RCC 7860 (cell line): ENCODE data around the gene FEM1B.
A peak's percentile ranks its signal among the peaks of the same experiment; 100 is the strongest.
"Not testable (repeated sequence)": the region's sequence is repeated elsewhere in the genome, so short reads cannot be mapped to it uniquely, and the experiment has no call there.

ENCODE experiments used
- DNase-seq: peaks from one replicate; pipeline ENCODE4 v3.0.0-alpha.2; 2015; ENCODE audit warnings: low spot score
- FAIRE-seq: peaks from 2 replicates; lab custom pipeline; 2012; peaks lifted over from hg19 to GRCh38; lab: Jason Lieb, UNC

The FEM1B gene

DNA sequence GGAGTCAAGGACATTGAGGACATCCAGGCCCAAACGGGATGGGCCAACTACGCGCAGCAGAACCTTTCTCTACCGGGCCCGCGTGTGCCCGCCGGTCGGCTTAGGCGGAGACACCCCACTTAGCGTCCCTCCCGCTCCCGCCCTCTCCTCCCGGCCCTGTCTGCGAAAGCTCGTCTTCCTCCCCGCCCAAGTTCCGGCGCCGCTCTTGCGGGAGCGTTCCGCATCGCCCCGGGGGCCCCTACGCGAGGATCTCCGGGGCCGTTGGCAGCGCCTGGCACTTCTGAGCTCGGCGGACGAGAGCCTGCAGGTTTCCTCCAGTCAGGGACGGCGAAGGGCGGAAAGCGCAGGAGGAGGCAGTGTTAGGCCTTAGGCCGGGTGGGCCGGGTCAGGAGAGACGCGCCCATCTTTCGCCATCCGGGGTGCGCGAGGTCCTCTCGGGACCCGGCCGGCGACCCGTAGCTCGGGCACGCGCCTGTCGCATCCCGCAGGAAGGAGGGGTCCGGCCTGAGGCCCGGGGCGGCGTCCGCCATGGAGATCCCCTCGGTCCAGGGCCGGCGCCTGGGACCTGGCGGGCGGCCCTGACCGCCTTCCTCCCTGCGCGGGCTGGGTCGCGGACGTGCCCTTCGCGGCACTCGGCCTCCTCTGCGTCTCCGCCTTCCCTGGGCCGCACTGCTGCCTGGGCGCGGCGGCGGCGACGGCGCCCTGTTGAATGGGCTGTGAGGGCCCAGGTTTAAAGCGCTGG, at the start of gene FEM1B:
Gene FEM1B (plus strand): TSS at position 143 of the 742 bp plus-strand sequence. CDS start 673 bp downstream, outside the sequence.
- no peak for FAIRE-seq

DNA sequence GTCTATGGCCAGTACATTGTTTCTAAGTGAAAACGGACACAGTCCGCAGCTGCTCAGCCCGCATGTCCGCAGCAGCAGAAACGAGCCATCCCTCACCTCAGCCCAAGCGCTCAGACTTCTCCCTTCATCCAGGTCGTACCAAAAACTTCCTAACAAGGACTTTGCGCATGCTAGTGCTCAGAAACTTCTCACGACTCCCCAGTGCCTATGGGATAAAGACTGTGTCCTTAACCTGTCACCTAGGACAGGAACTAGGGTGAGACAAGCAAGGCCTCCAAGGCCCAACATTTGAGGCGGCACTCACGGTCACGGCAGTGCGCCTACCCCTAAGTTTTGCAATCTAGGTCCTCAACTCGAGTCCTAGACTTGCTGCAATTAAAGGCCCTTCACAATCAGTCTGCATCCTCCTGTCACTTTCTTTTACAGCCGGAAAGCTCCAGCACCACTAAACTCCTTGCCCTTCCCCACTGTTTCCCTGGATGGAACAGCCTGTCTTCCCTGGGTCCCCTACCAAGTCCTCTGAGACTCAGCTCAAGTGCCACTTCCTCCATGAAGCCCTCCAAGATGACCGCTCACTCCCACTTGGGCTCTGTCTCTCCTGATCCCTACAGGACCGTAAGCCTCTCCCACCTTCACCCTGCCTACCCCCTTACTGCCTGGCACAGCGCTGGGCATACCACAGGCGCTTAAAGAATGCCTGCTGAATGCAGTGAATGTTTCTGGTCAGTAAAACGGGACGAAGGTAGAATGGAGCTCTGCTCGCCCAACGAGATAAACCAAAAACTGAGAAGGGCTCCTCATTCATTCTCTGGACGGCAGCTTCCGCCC, 49.2 kb upstream of the FEM1B start:
- FAIRE-seq (no peak), DNase-seq (no peak)

More for the DNA sequence above, at the start of gene FEM1B:
- peak; percentile 72 for DNase-seq

DNA sequence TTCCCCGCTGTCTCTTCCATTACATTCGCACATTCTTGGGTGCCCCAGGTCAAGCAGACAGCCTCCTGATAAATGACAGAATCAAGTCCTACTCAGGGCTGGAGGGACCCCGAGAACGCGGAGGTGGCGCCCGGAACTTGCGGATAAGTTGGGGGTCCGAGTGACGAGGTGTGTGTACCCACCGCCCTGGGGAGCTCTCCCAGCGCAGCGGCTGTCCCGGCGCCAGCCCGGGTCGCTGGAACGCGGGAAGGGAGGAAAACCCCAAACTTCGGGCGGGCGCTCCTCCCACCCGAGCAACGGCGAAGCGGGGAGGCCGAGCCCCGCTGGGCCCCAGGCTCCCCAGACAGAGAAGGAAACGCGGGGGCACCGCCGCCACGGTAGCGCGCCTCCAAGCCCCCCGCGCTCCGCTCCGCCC, 48.6 kb upstream of the FEM1B start:
- FAIRE-seq, result no peak
- DNase-seq, result no peak

DNA sequence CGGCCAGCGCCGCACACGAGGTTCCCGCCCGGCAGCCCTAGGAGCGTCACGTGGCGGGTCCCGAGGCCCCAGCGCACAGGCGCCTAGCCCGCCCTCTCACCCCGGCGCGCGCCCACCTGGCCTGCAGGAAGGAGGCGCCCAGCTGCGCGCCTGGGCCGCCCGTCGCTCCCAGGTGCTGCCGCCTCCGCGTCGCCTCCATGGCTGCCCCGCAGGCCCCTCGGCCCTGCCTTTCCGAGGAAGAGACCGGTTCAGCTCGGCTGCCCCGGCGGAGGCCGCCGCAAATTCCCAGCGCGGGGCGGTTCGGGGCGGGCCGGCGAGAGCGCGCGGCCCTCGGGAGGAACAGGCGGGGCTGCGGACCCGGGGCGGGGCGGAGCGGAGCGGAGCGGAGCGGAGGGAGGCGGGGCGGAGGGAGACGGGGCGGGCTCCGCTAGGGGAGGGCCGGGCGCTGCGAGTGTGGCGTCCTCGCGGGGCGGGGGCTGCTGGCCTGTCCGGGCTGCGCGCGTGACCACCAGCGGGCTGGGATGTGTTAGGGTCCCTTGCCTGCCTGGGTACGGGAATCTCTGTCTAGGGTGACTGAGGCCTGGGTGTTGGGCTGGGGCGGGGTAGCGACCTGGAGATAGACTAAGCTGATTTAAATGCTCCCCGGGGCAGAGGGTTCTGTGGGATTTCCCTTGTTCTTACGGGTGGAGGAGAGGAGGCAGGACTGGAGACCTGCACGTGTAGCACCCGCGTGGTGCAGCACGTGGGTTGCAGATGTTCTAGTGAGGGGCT, 48.0 kb upstream of the FEM1B start, which contains the start of gene CLN6:
Gene CLN6 (minus strand): TSS at position 343 of the 771 bp plus-strand sequence. CDS start 144 bp downstream, at position 199.
- FAIRE-seq (no peak), DNase-seq (peak; percentile 52)

DNA sequence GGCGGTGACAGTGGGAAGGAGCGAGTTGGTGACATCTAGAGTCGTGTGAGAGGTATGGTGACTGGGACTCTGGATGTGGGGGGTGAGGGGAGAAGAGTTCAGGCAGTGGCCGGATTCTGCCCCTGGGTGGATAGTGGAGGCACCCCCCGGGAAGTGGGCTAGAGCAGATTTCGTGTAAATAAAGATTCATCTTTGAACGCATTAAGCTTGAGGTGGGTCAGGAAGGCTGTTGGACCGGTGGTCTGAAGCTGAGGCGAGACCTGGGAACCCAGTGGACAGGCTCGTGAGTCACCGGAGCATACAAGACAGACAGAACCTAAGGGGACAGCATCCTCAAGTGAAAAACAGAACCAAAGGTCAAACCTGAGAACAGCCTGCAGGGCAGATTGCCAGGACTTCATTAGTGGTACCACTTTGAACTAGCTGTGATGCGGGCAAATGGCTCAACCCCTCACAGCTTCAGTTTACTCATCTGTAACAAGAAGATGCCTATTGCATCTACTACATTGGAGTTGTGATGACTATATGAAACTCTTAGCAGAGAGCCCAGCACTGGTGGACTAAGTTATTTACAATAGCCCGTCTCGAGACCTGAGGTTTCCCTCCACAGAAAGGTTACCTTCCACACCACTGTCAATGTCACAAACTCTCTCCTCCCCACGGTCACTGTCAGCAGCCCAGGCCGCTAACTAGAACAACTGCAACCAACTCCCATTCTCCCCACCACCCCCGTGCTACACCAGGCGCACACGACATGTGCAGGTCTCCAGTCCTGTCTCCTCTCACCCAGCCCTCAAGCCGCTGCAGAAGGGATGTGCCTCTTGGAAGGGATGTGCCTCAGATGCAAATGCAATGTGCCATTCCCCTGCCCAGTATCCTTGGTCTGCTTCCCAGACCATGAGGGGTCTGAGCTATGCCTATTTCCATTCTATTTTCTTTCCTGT, 47.1 kb upstream of the FEM1B start:
- FAIRE-seq (no peak), DNase-seq (no peak)

DNA sequence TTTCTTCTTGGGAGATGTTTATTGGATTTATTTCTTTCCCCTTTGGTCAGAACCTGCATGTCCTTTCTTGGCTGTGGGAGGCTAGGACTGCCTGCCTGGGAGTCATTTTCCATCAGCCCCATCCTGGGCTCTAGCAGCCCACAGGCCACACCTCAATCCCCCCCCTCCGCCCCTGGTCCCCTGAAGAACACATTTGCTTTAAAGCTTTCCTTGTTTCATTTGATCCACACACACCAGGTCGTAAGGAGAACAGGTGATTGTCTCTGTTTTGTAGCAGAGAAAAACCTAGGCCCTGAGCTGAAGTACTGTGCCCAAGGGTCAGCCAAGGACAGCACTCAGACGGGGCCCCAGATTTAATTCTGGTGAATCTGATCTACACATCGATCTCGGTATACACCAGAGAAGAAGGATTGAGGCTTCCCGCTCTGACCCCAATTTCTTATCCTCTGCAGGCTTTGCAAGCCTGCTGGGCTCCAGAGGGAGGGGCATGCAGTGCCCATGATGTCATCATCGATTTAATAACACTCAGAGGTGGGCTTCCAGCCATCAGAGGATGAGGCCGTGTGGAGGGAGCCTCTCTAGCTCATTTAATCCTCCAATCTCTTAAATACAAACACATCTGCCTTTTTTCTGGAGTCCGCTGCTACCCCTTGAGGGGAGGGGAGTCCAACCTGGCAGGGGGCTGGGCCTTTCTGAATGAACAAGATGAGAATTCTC, 46.3 kb upstream of the FEM1B start:
- DNase-seq, result no peak
- FAIRE-seq, result no peak

DNA sequence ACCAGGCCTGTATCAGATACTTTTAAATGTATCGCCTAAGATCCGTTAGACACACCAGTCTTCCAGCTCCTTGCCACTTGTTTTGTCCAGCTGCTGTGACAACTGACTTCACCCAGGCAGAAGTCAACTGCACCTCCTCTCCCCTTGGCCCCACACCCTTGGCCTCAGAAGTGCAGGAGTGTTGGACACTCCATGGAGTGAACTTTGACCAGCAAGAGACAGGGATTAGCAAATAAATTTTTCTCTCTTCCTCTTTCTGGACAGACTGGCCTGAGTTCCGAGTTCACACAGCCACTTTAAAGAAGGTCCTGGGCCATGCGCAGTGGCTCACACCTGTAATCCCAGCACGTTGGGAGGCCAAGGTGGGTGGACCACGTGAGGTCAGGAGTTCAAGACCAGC, 45.1 kb upstream of the FEM1B start:
- DNase-seq (no peak), FAIRE-seq (no peak)

DNA sequence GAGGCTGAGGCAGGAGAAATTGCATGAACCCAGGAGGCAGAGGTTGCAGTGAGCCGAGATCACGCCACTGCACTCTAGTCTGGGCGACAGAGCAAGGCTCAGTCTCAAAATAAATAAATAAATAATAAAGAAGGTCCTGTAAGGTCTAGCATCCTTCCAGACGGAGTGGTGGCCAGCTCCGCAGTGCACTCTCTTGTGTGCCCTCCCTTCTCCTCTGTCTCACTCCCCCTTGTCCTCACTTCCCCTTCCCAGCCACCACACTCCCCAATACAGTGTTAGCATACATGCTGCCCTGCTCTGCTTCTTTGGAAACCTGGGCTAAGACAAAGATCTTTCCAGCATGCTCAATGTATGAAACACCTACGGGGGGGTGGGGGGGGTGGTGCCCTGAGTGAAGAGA, 44.6 kb upstream of the FEM1B start:
- DNase-seq (no peak), FAIRE-seq (no peak)

DNA sequence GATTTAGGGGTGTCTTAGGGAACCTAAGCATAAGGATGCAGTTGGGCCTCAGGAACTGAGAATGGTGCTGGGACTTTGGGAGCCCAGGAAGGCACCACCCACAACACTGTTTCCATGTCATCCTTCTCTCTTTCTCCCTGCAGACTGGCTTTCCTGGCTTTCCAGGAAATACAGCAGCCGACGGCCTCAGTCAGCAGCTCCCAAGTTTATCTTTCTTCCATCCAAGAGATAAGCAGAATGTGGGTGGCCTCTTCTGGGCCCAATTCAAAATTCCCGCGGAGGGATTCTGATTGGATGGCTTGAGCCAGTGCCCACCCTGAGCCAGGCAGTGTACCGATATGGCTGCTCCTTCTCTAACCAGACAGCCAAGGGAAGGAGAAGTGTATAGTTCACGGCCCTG, 43.5 kb upstream of the FEM1B start:
- no peak for FAIRE-seq
- no peak for DNase-seq

DNA sequence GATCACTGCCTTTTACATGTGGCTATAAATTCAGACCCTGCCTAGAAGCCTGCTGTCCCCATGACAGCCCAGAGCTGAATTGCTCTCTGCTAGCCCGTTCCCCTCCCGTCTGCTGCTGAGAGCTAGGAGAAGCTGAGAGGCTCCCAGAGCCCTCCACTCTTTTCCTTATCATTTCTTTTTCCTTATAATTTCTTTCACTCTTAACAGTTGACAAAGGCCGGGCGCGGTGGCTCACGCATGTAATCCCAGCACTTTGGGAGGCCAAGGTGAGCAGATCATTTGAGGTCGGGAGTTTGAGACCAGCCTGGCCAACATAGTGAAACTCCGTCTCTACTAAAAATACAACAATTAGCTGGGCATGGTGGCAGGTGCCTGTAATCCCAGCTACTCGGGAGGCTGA, 43.0 kb upstream of the FEM1B start:
- not testable (repeated sequence) for FAIRE-seq

DNA sequence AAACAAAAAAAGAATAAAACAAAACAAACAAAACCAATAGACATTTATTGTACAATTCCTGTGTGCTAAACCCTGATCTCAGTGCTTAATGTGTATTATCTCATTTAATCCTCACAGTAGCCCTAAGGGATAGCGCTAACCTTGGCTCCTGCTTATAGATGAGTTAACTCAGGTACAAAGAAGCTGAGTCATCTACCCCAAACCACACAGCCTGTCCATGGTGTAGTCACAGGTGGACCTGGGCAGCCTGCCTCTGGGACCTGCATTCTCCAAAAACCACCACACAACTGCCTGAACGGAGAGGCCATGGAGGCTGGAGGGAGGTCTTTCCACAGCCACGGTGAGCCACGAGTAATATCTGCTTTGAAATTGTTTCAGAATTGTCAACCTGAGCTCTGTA, 42.5 kb upstream of the FEM1B start:
- DNase-seq (no peak), FAIRE-seq (no peak)

More for the DNA sequence above, 43.0 kb upstream of the FEM1B start:
- not testable (repeated sequence) for DNase-seq

DNA sequence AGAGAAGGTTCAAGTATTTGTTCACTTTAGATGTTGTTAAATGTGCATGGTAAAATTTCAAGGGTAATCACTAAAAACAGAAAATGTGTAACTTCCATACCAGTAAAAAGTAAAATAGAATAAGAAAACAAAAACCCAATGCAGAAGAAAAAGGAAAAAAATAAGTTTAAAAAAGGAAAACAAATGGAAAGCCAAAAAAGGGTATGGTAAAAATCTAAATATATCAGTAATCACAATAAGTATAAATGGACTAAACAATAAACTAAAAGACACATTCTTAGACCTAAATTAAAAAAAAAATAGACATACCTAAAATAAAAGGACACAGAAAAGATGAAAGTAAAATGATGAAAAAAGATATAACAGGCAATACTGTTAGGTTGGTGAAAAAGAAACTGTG, 38.5 kb upstream of the FEM1B start:
- DNase-seq (no peak), FAIRE-seq (no peak)

DNA sequence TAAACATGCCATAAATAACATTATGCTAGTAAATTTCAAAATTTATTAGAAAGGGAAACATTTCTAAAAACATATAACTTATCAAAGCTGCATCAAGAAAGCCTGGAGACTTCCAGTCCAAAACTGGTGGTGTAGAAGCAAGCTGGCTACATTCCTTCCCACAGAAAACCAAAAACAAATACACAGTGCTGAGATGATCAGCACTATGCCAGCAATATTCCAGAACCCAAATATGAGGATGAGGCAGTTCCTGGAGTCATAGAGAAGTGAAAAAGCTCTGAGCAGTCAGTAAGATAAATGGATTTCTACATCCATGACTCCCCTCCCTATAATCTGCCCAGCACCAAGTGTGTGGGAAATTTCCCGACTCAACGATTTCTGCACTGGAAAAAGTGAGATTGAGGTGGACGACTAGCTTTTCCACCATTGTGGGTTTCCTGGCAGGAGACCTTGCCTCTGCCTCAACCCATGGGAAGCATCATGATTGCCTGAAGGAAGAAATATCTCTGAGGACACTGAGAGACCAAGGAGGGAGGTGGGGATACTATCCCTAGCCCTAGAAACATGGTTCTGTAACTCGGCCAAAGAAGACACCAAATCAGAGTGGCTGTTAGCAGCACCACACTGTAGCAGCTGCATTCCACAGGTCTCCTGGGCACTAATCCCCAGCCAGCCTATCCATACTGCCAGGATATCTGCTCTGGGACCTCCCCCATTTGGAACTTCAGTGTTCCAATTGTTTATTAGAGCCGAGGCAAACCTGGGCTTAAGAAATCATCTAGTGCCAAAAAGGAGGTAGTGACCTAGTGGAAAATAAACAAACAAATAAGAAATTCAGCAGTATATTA, 36.2 kb upstream of the FEM1B start:
- no peak for FAIRE-seq
- DNase-seq, result no peak

DNA sequence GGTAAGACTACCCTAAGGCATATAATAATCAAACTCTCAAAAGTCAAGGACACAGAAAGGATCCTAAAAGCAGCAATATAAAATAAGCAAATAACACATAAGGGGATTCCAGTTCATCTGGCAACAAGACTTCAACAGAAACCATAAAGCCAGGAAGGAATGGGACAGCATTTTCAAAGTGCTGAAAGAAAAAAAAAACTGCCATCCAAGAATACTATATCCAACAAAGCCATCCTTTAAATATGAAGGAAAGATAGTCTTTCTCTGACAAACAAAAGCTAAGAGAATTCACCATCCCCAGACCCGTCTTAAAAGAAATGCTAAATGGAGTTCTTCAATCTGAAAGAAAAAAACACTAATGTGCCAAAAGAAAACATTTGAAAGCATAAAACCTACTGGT, 33.3 kb upstream of the FEM1B start:
- DNase-seq, result no peak
- FAIRE-seq, result no peak

DNA sequence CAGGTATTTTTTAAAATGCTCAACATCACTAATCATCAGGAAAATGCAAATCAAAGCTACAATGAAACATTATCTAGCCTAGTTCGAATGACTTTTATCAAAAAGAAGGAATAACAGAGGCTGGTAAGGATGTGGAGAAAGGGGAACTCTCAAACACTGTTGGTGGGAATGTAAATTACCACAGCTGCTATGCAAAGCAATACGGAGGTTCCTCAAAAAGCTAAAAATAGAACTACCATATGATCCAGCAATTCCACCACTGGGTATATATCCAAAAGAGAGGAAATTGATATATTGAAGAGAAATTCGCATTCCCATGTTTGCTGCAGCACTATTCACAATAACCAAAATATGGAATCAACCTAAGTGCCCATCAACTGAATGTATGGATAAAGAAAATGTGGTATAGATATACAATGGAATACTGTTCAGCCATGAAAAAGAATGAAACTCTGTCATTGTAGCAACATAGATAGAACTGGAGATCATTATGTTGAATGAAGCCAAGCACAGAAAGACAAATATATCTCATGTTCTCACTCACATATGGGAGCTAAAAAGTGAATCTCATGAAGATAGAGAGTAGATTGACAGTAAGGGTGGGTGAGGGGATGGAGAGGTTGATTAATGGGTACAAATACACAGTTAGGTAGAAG, 28.4 kb upstream of the FEM1B start:
- DNase-seq, result no peak
- FAIRE-seq, result no peak

DNA sequence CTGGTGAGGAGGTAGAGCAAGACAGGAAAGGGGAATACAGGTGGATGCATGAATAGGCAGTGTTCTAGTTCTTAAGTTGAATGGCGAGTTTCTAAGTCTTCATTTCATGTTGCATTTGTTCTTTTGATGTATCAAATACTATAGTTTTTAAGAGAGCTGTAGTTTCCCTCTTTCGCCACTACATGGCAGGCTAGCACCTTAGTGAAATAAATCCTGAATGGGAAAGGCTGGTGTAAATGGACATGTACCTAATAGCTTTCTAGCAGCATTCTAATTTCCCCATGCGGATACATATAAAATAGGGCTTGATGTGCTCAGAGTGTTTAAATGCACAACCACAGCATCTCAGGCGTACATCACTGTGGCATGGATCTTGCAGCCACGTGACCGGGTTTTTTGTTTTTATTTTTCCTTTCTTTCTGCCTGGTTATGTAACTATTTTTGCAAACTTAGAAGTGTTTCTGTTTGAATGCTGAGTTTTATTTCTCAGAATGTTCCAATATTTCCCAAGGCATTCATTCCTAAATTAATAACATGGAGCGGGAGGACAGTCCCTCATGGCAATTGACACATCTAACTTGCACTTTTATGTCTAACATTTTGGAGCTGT, 24.5 kb upstream of the FEM1B start:
- FAIRE-seq, result peak; percentile 33
- peak; percentile 63 for DNase-seq

DNA sequence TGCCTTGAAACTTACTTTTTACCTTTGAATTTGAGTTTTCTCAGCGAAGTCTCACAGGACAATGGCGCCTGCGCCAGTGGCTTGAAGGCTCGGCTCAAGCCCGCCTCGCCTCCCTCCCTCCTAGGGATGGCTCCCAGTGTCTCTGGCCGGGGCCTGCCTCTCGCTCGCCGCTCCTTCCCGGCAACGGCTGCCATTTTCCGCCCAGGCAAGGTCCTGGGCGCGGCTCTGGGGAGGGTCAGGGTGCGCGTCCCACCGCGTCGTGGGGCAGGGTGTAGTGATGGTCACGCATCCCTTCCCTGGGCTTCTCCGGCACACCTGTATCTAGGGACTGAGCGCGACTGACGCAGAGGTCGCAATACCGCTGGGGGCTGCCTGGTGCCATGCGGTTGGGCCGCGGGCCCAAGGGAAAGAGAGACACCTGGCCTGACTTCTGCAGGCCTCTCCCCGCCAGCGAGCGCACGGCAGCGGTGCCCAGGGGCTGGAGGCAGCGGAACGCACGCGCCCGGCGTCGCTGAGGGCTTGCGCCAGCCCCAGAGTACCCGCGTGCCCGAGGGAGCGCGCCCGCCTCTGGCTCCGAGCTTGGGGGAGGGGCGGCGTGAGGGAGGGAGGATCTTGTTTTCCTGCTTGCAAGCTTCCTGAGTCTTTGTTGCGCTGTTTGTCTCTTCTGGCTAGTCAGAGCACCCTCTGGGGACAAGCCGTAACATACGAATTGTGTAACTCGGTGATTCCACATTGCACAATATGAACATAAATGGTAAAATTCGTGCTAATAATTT, 20.7 kb upstream of the FEM1B start:
- FAIRE-seq (no peak), DNase-seq (no peak)
